Activated effector memory CD4-positive, alpha-beta T cell treated with anti-CD3 and anti-CD28 coated beads, Interleukin-2, amount 50 U/mL, for 16 hours (primary cell): ENCODE measurements around the gene IRF9.
A peak's percentile ranks its signal among the peaks of the same experiment; 100 is the strongest.
"Not testable (repeated sequence)": the region's sequence is repeated elsewhere in the genome, so short reads cannot be mapped to it uniquely, and the experiment has no call there.

Experiments
- DNase-seq: peaks from one replicate; pipeline ENCODE4 v3.0.0-alpha.2; 2020

The IRF9 gene

GRCh38 chr14:24195186-24196070, 34.4 kb downstream of the IRF9 start, which contains the start of gene TM9SF1:
TSS of gene TM9SF1 (minus strand) at chr14:24195441. CDS start at chr14:24195019, 422 bp downstream.
- peak; percentile 95 for DNase-seq

DNA sequence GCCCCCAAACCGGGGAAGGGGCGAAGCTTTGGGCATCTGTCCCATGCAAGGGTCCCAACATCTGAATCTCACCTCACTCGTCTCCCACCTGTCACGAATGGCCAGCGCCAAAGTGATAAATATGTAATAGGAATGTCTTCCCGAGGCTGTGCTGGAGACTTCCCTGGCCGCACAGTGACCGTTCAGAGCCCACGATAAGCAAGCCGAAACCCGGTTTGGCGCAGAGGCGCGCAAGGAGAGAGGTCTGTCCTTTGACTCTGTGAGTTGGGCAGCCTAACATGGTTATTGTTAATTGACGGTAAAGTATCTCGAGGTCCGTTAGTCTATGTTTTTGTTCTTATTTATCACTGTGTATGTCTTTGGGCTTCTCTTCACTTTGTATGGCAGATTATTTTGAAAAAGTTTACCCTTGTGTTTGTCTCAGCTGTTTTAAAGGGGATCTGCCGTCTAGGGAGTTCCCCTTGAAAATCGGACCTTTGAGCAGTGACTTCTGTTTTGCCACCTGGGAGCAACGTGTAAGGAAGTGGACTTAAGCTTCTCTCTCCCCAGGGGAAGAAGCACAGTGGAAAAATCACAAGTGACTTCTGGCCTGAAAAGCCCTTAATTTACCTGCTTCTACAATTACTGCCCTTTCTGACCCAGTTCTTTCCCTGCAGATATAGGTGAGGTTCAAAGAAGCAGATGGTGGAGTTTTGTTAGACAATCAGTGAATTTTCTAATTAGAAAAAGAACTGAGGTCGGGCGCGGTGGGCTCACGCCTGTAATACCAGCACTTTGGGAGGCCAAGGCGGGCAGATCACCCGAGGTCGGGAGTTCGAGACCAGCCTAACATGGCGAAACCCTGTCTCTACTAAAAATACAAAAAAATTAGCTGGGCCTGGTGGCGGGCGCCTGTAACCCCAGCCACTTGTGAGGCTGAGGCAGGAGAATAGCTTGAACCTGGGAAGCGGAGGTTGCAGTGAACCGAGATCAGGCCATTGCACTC, 35.3 kb downstream of the IRF9 start:
- DNase-seq = no peak

DNA sequence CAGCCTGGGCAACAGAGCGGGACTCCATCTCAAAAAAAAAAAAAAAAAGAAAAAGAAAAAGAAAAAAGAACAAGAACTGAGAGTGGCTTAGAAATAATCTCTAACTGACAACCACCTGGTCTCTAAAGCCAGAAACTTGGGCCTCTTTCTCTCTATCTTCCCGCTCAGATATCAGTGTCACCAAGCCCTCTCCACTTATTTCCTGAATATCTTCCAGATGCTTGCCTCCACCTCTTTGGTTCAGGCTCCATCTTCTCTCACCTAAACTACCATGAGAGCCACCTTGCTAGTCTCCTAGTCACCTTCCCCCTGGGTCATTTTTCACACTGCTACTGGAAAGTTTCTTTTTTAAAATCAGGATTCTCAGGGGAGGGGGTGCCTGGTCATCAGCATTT, 36.0 kb downstream of the IRF9 start:
- DNase-seq = no peak

- peak; percentile 48 for DNase-seq
Observed at GRCh38 chr14:24198814-24199524, 37.9 kb downstream of the IRF9 start.

DNA sequence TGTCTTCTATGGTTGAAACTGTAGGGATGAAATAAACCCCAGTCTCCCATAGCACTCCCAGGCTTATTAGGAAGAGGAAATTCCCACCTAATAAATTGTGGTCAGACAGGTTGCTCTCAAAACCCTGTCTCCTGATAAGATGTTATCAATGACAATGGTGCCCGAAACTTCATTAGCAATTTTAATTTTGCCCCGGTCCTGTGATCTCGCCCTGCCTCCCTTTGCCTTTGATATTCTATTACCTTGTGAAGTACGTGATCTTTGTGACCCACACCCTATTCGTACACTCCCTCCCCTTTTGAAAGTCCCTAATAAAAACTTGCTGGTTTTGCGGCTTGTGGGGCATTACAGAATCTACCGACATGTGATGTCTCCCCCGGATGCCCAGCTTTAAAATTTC, 41.5 kb downstream of the IRF9 start:
- not testable (repeated sequence) for DNase-seq

DNA sequence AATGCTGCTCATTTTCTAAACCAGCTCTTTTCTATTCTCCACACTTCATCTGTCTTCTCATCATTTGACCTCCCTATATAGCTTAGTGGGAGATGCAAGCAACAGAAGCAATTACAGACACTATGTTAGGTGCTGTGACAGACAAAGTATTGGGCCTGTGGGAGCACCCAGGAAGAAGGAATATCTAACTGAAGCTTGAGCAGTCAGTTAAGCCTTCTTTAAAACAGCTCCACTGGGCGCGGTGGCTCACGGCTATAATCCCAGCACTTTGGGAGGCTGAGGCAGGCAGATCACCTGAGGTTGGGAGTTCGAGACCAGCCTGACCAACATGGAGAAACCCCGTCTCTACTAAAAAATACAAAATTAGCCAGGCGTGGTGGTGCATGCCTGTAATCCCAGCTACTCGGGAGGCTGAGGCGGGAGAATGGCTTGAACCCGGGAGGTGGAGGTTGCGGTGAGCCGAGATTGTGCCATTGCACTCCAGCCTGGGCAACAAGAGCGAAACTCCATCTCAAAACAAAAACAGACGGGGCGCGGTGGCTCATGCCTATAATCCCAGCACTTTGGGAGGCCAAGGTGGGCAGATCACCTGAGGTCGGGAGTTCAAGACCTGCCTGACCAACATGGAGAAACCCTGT, 42.3 kb downstream of the IRF9 start:
- peak; percentile 42 for DNase-seq

- no peak for DNase-seq
Observed at GRCh38 chr14:24204163-24205146, 43.4 kb downstream of the IRF9 start.

- no peak for DNase-seq
Observed at GRCh38 chr14:24206260-24207103, 45.4 kb downstream of the IRF9 start.

DNA sequence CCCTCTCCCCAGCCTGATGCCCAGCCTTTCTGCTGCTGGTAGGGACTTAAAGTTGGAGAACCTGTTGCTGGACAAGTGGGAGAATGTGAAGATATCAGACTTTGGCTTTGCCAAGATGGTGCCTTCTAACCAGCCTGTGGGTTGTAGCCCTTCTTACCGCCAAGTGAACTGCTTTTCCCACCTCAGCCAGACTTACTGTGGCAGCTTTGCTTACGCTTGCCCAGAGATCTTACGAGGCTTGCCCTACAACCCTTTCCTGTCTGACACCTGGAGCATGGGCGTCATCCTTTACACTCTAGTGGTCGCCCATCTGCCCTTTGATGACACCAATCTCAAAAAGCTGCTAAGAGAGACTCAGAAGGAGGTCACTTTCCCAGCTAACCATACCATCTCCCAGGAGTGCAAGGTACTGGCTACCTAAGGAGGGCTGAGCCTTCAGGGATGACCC, 46.1 kb downstream of the IRF9 start:
- no peak for DNase-seq

DNA sequence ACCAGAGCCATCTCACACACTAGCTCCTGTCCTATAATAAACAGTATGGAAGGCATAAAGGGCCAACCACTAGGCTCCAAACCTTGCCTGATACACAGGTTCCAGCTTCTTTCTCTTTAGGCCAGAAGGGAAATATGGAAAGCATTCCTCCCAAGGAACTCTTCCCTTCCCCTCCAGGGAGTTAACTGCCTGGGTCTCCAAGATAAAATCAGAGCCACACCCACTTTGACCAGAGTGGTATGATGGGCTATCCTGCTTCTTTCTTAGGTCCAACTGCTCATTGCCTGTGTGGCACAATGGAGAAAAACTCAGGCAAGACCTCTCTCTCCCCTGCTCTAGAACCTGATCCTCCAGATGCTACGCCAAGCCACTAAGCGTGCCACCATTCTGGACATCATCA, 46.6 kb downstream of the IRF9 start:
- no peak for DNase-seq

DNA sequence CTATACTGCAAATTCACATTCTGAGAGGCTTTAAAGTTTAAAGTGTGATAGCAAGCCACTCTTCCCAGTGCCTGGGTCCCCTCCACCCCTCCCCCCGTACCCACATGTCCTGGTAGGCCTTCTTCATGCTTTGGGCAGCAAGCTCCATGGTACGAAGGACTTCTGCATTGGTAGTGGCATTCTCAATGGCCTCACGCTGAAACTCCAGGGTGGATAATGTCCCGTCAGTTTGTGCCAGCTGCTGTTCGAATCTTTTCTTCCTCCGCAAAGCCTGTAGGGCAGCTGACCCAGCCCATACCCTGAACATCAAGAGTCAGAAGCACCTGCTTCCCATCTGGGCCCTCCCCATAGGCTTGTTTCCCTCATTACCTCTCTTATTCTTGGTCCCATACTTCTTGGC, 50.2 kb downstream of the IRF9 start:
- DNase-seq = no peak

- peak; percentile 98 for DNase-seq
Observed at GRCh38 chr14:24212924-24213865, 52.1 kb downstream of the IRF9 start, which contains the start of gene CHMP4A. TSS of gene CHMP4A (minus strand) at chr14:24213488. CDS start at chr14:24213439, 49 bp downstream.

DNA sequence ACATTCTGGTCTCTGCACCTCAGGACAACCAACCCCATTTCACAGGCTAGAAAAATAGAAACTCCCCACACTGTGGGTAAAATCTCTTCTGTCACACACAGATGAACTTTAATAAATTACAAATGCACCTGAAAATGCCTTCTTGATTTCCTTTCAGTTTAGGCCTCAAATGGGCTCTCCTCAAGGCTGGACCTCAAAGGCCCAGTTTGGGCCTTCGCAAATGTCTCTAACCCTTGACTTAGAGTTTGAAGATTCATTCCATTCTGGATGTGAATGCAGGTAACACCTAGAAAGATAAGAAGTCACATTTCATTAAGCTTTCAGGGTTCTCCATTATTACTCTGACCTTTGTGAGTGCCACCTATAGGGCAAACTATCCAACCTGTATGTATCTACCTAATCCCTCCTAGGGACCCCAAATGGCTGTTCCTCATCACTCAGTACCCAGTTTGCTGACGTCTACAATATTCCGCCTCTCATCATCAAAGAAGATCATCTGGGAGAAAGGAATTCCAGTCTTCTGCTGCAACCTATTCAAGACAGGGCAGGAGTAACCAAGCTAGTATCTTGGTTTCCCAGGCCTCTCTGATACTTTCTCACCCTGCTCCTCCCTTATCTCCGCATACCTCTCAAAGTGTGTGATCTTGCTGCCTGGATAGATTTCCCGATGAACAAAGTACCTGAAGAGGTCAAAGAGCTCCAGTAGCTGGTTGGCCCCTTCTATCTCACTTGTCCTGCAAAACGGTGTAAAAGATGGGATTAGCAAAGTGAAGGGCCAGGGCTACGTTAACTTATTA, 53.0 kb downstream of the IRF9 start:
- DNase-seq = no peak

DNA sequence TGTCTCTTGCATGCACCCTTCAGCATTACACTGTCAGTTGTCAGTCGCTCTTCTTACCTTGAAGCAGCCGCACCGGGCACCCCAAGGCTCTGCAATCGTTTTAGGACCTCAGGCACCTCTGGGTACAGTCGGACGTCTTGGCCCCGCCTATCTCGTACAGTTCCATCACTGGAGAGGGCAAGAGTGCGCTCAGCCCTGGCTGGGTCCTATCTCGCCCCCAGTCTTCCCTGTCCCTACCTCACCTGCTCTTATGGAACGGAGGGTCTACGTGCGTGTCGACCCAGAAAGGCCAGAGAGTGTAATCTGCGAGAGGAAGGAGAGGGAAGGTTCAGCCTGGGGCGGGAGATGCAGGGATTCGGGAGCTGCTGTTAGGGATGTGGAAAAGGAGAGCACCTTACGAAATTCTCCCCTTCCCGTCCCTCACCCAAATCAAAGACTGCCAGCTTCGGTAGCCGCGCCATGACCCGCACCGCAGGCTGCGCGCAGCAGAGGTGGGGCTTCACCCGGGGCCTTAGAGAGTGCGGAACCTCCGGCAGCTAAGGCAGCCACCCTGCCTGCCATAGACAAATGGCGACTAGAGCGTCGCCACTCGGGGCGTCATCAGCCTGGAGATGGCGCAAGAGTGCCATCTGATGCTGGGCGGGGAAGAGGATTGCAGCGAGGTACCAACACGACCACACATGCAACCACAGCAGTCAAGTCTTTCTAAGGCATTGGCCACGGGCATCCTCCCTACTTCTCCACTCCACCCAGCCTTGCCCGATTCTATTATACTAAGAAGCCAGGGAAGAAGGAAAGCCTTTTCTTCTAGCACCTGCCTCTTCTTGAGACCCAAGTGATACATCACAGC, 54.7 kb downstream of the IRF9 start, which contains the start of gene MDP1:
Gene MDP1 (minus strand): TSS at position 572 of the 850 bp plus-strand sequence. CDS start 111 bp downstream, at position 461.
- DNase-seq = peak; percentile 94
